Smooth muscle cell (in vitro differentiated cells): ENCODE measurements around the gene ERO1B. TPM values are rescaled to one million over a fixed set of nuclear protein-coding genes. Genes with fewer than 3 reads are reported as not detected.

ENCODE experiments used
- DNase-seq: peaks from one replicate; lab custom pipeline; 2025; ENCODE audit not compliant: unreplicated experiment; lab: John Stamatoyannopoulos, UW
- H2AFZ ChIP-seq: fragments of 200-600 bp; sonication (generic); 2 replicates; pipeline ENCODE4 v1.6.0; 2016; ENCODE audit warnings: antibody characterized with exemption, low read depth, mild to moderate bottlenecking
- H3F3A ChIP-seq: fragments of 200-600 bp; sonication (generic); 2 replicates; pipeline ENCODE4 v1.6.0; 2017; ENCODE audit warnings: antibody characterized with exemption, low read depth
- H3K27ac ChIP-seq: fragments of 200-600 bp; sonication (generic); 2 replicates; pipeline ENCODE4 v1.5.1; 2016; ENCODE audit warnings: low read depth, mild to moderate bottlenecking
- H3K27me3 ChIP-seq: fragments of 200-600 bp; sonication (generic); 2 replicates; pipeline ENCODE4 v1.6.1; 2016; ENCODE audit warnings: low read depth, mild to moderate bottlenecking
- H3K36me3 ChIP-seq: fragments of 200-600 bp; sonication (generic); 2 replicates; pipeline ENCODE4 v1.5.1; 2016; ENCODE audit warnings: low read depth
- H3K4me1 ChIP-seq: fragments of 200-600 bp; sonication (generic); 2 replicates; pipeline ENCODE4 v1.5.1; 2016; ENCODE audit warnings: low read depth
- H3K4me2 ChIP-seq: fragments of 200-600 bp; sonication (generic); 2 replicates; pipeline ENCODE4 v1.6.0; 2016; ENCODE audit warnings: mild to moderate bottlenecking
- H3K4me3 ChIP-seq: fragments of 200-600 bp; sonication (generic); 2 replicates; pipeline ENCODE4 v1.5.1; 2016; ENCODE audit warnings: mild to moderate bottlenecking
- H3K79me2 ChIP-seq: fragments of 200-600 bp; sonication (generic); 2 replicates; pipeline ENCODE4 v1.6.0; 2016; ENCODE audit warnings: low read depth, mild to moderate bottlenecking
- H3K9ac ChIP-seq: fragments of 200-600 bp; sonication (generic); 2 replicates; pipeline ENCODE4 v1.6.0; 2016; ENCODE audit warnings: low read depth
- H3K9me3 ChIP-seq: fragments of 200-600 bp; sonication (generic); replicated peaks from 2 replicates; pipeline ENCODE4 v1.5.1; 2016; ENCODE audit warnings: low read depth
- H4K20me1 ChIP-seq: fragments of 200-600 bp; sonication (generic); 2 replicates; pipeline ENCODE4 v1.6.0; 2016; ENCODE audit warnings: low read depth
- CTCF ChIP-seq: fragments of 200-600 bp; sonication (generic); IDR thresholded peaks from 2 replicates; pipeline ENCODE4 v1.5.1; 2017; ENCODE audit warnings: borderline replicate concordance, mild to moderate bottlenecking, antibody characterized with exemption; ENCODE audit not compliant: insufficient read depth, poor library complexity, severe bottlenecking
- WGBS: methylation state at CpG from one replicate; pipeline ENCODE4 v1.1.7; 2016; ENCODE audit warnings: low lambda C conversion rate; 5-methylcytosine and 5-hydroxymethylcytosine counted together
- polyA plus RNA-seq: library from polyadenylated mRNA; unstranded; fragments of >200 nt; fragmentation: Nextera tagmentation; extraction: Ambion mirVana; gene quantifications from 2 replicates; pipeline ENCODE4 v1.2.1, GENCODE V29; 2016
- total RNA-seq: library from RNA; depleted of rRNA; stranded (reverse); fragments of >200 nt; gene quantifications from 2 replicates; pipeline ENCODE4 v1.2.3, GENCODE V29; 2014

The ERO1B gene
- total and polyA plus RNA-seq, 2 experiments from 2014 or later = 1.3 to 1.9 TPM

- H3K9me3 ChIP-seq = peaks cover 11% of the 10 kb centered on the region
- H3K4me3 ChIP-seq = no peak overlapping the region
- no peak for DNase-seq
- H3K4me2 ChIP-seq = no peak overlapping the region
- WGBS = 100% methylated on average over 1 of the region's 1 CpG
- no peaks in the 10 kb centered on the region for H4K20me1 ChIP-seq
- no peaks in the 10 kb centered on the region for H3F3A ChIP-seq
- H3K4me1 ChIP-seq = no peaks in the 10 kb centered on the region
- no peak overlapping the region for H3K27ac ChIP-seq
- H3K36me3 ChIP-seq = no peaks in the 10 kb centered on the region
- no peak for TF ChIP-seq CTCF
- H3K9ac ChIP-seq = no peak overlapping the region
- no peaks in the 10 kb centered on the region for H3K79me2 ChIP-seq
- H3K27me3 ChIP-seq = no peaks in the 10 kb centered on the region
- H2AFZ ChIP-seq = no peak overlapping the region
Measured at GRCh38 chr1:236320671-236321070, 38.9 kb upstream of the ERO1B start.

- no peak for TF ChIP-seq CTCF
- Histone ChIP-seq H3K79me2 (no peaks in the 10 kb centered on the region), H3K4me1 (no peaks in the 10 kb centered on the region), H3K27ac (no peak overlapping the region), H3F3A (no peaks in the 10 kb centered on the region), H3K9me3 (peaks cover 8% of the 10 kb centered on the region), H3K27me3 (no peaks in the 10 kb centered on the region), H3K9ac (no peak overlapping the region), H3K4me2 (no peak overlapping the region), H2AFZ (no peak overlapping the region), H3K36me3 (no peaks in the 10 kb centered on the region), H3K4me3 (no peak overlapping the region), H4K20me1 (no peaks in the 10 kb centered on the region)
- DNase-seq = no peak
- 94% methylated on average over 1 of the region's 1 CpG for WGBS
Measured at GRCh38 chr1:236320214-236320613, 38.5 kb upstream of the ERO1B start.

- Histone ChIP-seq H3K4me1 (no peaks in the 10 kb centered on the region), H3K4me2 (no peak overlapping the region), H3K27ac (no peak overlapping the region), H3K4me3 (no peak overlapping the region), H4K20me1 (no peaks in the 10 kb centered on the region), H2AFZ (no peak overlapping the region), H3F3A (no peaks in the 10 kb centered on the region), H3K9me3 (no peaks in the 10 kb centered on the region), H3K27me3 (no peaks in the 10 kb centered on the region), H3K79me2 (no peaks in the 10 kb centered on the region), H3K36me3 (no peaks in the 10 kb centered on the region), H3K9ac (no peak overlapping the region)
- WGBS = 89% methylated on average over 2 of the region's 2 CpGs
- TF ChIP-seq CTCF = no peak
- DNase-seq = no peak
Measured at GRCh38 chr1:236316437-236316836, 34.7 kb upstream of the ERO1B start.

- Histone ChIP-seq H3K27ac (no peak overlapping the region), H2AFZ (no peak overlapping the region), H3K4me2 (no peak overlapping the region), H3K4me1 (no peaks in the 10 kb centered on the region), H3K36me3 (no peaks in the 10 kb centered on the region), H3K4me3 (no peak overlapping the region), H3K9ac (no peak overlapping the region), H4K20me1 (no peaks in the 10 kb centered on the region), H3K9me3 (no peaks in the 10 kb centered on the region), H3K79me2 (no peaks in the 10 kb centered on the region), H3K27me3 (no peaks in the 10 kb centered on the region), H3F3A (no peaks in the 10 kb centered on the region)
- DNase-seq = no peak
- no peak for TF ChIP-seq CTCF
- 44% methylated on average over 2 of the region's 2 CpGs for WGBS
Measured at GRCh38 chr1:236315518-236315917, 33.8 kb upstream of the ERO1B start.
